HG03108 (cell line): ENCODE data around the gene CXorf49B.

Source experiments
- ATAC-seq: cut with Tn5 transposase; IDR thresholded peaks from one replicate; pipeline ENCODE4 v1.9.1; 2021; ENCODE audit warnings: moderate library complexity; ENCODE audit not compliant: unreplicated experiment

The CXorf49B gene

DNA sequence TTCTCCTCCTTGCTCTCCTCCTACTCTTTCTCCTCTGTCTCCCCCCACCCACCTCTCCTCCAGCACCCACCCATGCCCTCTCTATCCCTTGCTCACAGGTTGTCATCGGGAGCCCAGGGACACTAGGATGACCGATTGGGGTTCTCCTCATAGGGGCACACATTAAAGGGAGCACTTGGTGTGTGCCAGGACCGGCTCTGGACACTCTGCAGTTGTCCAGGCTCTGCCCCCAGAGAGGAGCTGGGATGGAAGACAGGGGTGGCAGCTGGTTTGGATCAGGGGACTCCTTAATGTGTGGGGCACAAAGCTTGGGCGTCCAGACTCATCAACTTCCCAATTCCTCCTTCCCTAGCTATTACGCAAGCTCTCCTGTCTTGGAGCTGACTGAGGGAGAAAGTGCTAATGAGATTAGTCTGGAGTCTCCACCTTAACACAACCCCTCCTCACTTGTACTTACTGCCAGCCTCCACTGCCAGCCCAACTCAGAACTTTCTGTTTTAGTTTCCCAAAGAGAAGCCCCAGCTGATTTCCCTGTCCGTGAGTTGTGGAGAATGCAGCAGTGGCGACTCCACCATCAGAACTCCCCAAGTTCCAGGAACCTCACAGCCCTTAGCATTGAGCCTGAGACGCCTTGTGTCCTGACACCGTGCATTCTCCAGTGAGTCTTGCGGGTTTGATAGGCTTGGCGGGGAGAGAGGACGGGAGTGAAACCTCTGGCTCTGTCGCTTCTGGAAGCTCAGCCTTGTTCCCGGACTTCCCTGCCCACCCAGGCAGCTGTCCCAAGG lies 52.2 kb downstream of the CXorf49B start:
- no peak for ATAC-seq

DNA sequence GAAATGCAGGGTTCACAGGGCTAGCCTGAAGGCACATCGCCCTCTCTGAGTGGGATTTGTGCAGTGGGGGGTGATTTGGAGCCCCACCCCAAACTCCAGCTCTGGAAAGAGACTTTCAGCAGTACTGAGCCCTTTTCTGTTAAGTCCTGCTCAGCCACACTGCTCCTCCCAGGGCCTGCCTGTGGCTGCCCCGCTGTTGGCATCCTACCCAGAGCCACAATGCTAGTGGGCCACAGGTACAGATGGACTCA lies 52.7 kb downstream of the CXorf49B start:
- ATAC-seq: no peak
